WTC11 (cell line): ENCODE data around the gene SLC38A10. TPM values are rescaled to one million over a fixed set of nuclear protein-coding genes. Genes with fewer than 3 reads are reported as not detected.

ENCODE experiments used
- ATAC-seq: fragments of 200-7000 bp; cut with Tn5 transposase; 2 replicates; pipeline ENCODE4 v1.10.0; 2021; ENCODE audit warnings: mild to moderate bottlenecking, moderate library complexity
- CTCF ChIA-PET: fragments of 300-600 bp; sonication (Branson Sonifier 250); formaldehyde crosslinking; loops from one replicate; lab custom pipeline; 2021; ENCODE audit warnings: antibody characterized with exemption; lab: Charles Lee
- POLR2A ChIA-PET: fragments of 350-600 bp; sonication (Branson Sonifier 250); formaldehyde crosslinking; loops from one replicate; lab custom pipeline; 2021; ENCODE audit warnings: antibody characterized with exemption; lab: Charles Lee
- DNase-seq: peaks from one replicate; pipeline ENCODE4 v3.0.0; 2021; ENCODE audit warnings: low spot score
- H3K27ac Mint-ChIP-seq: 2 replicates; pipeline ENCODE4 v1.8.0; 2021; ENCODE audit warnings: mixed read lengths
- H3K27me3 Mint-ChIP-seq: 2 replicates; pipeline ENCODE4 v1.8.0; 2021; ENCODE audit warnings: low read depth, mild to moderate bottlenecking, moderate library complexity, mixed read lengths
- H3K36me3 Mint-ChIP-seq: 2 replicates; pipeline ENCODE4 v1.8.0; 2021; ENCODE audit warnings: mixed read lengths
- H3K4me1 Mint-ChIP-seq: 2 replicates; pipeline ENCODE4 v1.8.0; 2022; ENCODE audit warnings: mixed read lengths
- H3K4me3 Mint-ChIP-seq: 2 replicates; pipeline ENCODE4 v1.8.0; 2021; ENCODE audit warnings: mild to moderate bottlenecking, moderate library complexity, mixed read lengths
- H3K9me3 Mint-ChIP-seq: 2 replicates; pipeline ENCODE4 v1.8.0; 2021; ENCODE audit warnings: mixed read lengths
- AFF4 ChIP-seq: sonication (generic); formaldehyde crosslinking; IDR thresholded peaks from 2 replicates; pipeline ENCODE4 v1.8.1; 2023; ENCODE audit warnings: mild to moderate bottlenecking, missing genetic modification reagents, borderline replicate concordance
- FOXJ3 ChIP-seq: sonication (generic); formaldehyde crosslinking; IDR thresholded peaks from 2 replicates; pipeline ENCODE4 v1.9.0; 2021; ENCODE audit warnings: missing genetic modification reagents, mild to moderate bottlenecking, borderline replicate concordance
- JAZF1 ChIP-seq: fragments of 250-450 bp; sonication (Bioruptor Pico); IDR thresholded peaks from 2 replicates; pipeline ENCODE4 v1.9.0; 2021; ENCODE audit warnings: moderate library complexity, mild to moderate bottlenecking, inconsistent platforms
- KAT7 ChIP-seq: sonication (generic); formaldehyde crosslinking; IDR thresholded peaks from 2 replicates; pipeline ENCODE4 v1.8.1; 2023; ENCODE audit warnings: missing genetic modification reagents, mild to moderate bottlenecking, borderline replicate concordance
- MLX ChIP-seq: sonication (generic); formaldehyde crosslinking; IDR thresholded peaks from 2 replicates; pipeline ENCODE4 v1.8.1; 2023; ENCODE audit warnings: mild to moderate bottlenecking, missing genetic modification reagents, moderate library complexity
- NFE2L1 ChIP-seq: sonication (generic); formaldehyde crosslinking; IDR thresholded peaks from 2 replicates; pipeline ENCODE4 v1.8.1; 2023; ENCODE audit warnings: missing genetic modification reagents
- NFYB ChIP-seq: sonication (generic); formaldehyde crosslinking; conservative IDR thresholded peaks from 2 replicates; pipeline ENCODE4 v1.8.0; 2022; ENCODE audit warnings: low read depth, missing genetic modification reagents
- NR1H2 ChIP-seq: sonication (generic); formaldehyde crosslinking; IDR thresholded peaks from 2 replicates; pipeline ENCODE4 v1.9.0; 2021; ENCODE audit warnings: mild to moderate bottlenecking, moderate library complexity, missing genetic modification reagents
- PRRX2 ChIP-seq: fragments of 250-450 bp; sonication (Bioruptor Pico); IDR thresholded peaks from 2 replicates; pipeline ENCODE4 v1.8.0; 2021; ENCODE audit warnings: mild to moderate bottlenecking
- SOX15 ChIP-seq: fragments of 250-450 bp; sonication (Bioruptor Pico); IDR thresholded peaks from 2 replicates; pipeline ENCODE4 v1.9.0; 2021; ENCODE audit warnings: mild to moderate bottlenecking
- ZBTB43 ChIP-seq: sonication (generic); formaldehyde crosslinking; IDR thresholded peaks from 2 replicates; pipeline ENCODE4 v1.8.1; 2023; ENCODE audit warnings: mild to moderate bottlenecking, missing genetic modification reagents
- ZNF263 ChIP-seq: sonication (generic); formaldehyde crosslinking; IDR thresholded peaks from 2 replicates; pipeline ENCODE4 v1.8.1; 2022; ENCODE audit warnings: low read depth, mild to moderate bottlenecking, moderate library complexity, missing genetic modification reagents
- ZNF423 ChIP-seq: fragments of 250-450 bp; sonication (Bioruptor Pico); IDR thresholded peaks from 2 replicates; pipeline ENCODE4 v2.1.2; 2022; ENCODE audit warnings: mild to moderate bottlenecking, moderate library complexity
- total RNA-seq: library from RNA; stranded (reverse); gene quantifications from 3 replicates; pipeline ENCODE4 v1.2.3, GENCODE V29; 2021
- TF ChIP-seq, protein P1 (sequence below): fragments of 250-450 bp; sonication (Bioruptor Pico); IDR thresholded peaks from 2 replicates; pipeline ENCODE4 v1.9.0; 2021; ENCODE audit warnings: mild to moderate bottlenecking
- TF ChIP-seq, protein P2 (sequence below): sonication (generic); formaldehyde crosslinking; IDR thresholded peaks from 2 replicates; pipeline ENCODE4 v1.8.1; 2023; ENCODE audit warnings: mild to moderate bottlenecking, missing genetic modification reagents, moderate library complexity
- TF ChIP-seq, protein P3 (sequence below): sonication (generic); formaldehyde crosslinking; IDR thresholded peaks from 2 replicates; pipeline ENCODE4 v1.8.0; 2022; ENCODE audit warnings: mild to moderate bottlenecking, missing genetic modification reagents
- TF ChIP-seq, protein P4 (sequence below): sonication (generic); formaldehyde crosslinking; IDR thresholded peaks from 2 replicates; pipeline ENCODE4 v1.8.1; 2022; ENCODE audit warnings: missing genetic modification reagents, borderline replicate concordance
- TF ChIP-seq, protein P5 (sequence below): sonication (generic); formaldehyde crosslinking; IDR thresholded peaks from 2 replicates; pipeline ENCODE4 v1.8.1; 2022; ENCODE audit warnings: mild to moderate bottlenecking, moderate library complexity, missing genetic modification reagents

Gene SLC38A10
- total RNA-seq, 1 experiment from 2014 or later: 47.0 TPM

DNA sequence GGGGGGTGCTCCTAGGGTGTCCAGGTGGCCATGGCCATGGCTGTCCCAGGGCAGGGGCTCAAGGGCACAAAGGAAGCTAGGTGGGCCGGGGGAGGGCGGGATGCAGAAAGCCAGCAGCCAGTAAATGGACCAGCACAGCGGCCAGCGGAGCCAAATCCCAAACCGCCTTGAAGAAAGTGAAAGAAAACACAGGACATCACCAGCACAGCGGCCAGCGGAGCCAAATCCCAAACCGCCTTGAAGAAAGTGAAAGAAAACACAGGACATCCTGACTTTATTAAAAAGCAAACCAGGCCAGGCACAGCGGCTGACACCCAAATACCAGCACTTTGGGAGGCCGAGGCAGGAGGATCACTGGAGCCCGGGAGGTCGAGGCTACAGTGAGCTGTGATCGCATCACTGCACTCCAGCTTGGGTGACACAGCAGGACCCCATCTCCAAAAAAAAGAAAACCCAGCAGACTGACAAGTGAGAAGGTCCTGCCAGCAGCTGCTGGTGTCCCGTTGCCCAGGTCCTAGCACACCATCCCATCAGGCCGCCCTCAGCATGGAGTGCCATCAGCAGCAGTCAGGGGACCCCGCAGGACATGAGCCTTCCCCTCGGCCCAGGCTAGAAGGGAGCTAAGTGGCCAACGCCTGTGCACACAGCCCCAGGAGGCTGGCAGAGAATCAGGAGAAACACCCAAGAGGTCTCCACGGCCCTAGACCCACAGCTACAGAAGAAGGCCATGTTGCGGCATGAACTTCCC, 17.0 kb downstream of the SLC38A10 start:
- no peaks in the 10 kb centered on the region for H3K4me1 Mint-ChIP-seq
- TF ChIP-seq, protein P1, sequence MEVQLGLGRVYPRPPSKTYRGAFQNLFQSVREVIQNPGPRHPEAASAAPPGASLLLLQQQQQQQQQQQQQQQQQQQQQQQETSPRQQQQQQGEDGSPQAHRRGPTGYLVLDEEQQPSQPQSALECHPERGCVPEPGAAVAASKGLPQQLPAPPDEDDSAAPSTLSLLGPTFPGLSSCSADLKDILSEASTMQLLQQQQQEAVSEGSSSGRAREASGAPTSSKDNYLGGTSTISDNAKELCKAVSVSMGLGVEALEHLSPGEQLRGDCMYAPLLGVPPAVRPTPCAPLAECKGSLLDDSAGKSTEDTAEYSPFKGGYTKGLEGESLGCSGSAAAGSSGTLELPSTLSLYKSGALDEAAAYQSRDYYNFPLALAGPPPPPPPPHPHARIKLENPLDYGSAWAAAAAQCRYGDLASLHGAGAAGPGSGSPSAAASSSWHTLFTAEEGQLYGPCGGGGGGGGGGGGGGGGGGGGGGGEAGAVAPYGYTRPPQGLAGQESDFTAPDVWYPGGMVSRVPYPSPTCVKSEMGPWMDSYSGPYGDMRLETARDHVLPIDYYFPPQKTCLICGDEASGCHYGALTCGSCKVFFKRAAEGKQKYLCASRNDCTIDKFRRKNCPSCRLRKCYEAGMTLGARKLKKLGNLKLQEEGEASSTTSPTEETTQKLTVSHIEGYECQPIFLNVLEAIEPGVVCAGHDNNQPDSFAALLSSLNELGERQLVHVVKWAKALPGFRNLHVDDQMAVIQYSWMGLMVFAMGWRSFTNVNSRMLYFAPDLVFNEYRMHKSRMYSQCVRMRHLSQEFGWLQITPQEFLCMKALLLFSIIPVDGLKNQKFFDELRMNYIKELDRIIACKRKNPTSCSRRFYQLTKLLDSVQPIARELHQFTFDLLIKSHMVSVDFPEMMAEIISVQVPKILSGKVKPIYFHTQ (CRISPR knock-in tag): no peak
- TF ChIP-seq, protein P2, sequence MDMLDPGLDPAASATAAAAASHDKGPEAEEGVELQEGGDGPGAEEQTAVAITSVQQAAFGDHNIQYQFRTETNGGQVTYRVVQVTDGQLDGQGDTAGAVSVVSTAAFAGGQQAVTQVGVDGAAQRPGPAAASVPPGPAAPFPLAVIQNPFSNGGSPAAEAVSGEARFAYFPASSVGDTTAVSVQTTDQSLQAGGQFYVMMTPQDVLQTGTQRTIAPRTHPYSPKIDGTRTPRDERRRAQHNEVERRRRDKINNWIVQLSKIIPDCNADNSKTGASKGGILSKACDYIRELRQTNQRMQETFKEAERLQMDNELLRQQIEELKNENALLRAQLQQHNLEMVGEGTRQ (CRISPR knock-in tag): no peak
- TF ChIP-seq FOXJ3 (no peak), ZNF423 (no peak), SOX15 (CRISPR knock-in tag) (no peak), NFE2L1 (CRISPR knock-in tag) (no peak), PRRX2 (no peak), JAZF1 (CRISPR knock-in tag) (no peak), AFF4 (CRISPR knock-in tag) (no peak)
- TF ChIP-seq, protein P3, sequence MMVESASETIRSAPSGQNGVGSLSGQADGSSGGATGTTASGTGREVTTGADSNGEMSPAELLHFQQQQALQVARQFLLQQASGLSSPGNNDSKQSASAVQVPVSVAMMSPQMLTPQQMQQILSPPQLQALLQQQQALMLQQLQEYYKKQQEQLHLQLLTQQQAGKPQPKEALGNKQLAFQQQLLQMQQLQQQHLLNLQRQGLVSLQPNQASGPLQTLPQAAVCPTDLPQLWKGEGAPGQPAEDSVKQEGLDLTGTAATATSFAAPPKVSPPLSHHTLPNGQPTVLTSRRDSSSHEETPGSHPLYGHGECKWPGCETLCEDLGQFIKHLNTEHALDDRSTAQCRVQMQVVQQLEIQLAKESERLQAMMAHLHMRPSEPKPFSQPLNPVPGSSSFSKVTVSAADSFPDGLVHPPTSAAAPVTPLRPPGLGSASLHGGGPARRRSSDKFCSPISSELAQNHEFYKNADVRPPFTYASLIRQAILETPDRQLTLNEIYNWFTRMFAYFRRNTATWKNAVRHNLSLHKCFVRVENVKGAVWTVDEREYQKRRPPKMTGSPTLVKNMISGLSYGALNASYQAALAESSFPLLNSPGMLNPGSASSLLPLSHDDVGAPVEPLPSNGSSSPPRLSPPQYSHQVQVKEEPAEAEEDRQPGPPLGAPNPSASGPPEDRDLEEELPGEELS (CRISPR knock-in tag): no peak
- TF ChIP-seq, protein P4, sequence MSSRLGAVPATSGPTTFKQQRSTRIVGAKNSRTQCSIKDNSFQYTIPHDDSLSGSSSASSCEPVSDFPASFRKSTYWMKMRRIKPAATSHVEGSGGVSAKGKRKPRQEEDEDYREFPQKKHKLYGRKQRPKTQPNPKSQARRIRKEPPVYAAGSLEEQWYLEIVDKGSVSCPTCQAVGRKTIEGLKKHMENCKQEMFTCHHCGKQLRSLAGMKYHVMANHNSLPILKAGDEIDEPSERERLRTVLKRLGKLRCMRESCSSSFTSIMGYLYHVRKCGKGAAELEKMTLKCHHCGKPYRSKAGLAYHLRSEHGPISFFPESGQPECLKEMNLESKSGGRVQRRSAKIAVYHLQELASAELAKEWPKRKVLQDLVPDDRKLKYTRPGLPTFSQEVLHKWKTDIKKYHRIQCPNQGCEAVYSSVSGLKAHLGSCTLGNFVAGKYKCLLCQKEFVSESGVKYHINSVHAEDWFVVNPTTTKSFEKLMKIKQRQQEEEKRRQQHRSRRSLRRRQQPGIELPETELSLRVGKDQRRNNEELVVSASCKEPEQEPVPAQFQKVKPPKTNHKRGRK (CRISPR knock-in tag): no peak
- no peaks in the 10 kb centered on the region for H3K27me3 Mint-ChIP-seq
- H3K9me3 Mint-ChIP-seq: no peaks in the 10 kb centered on the region
- H3K27ac Mint-ChIP-seq: no peak overlapping the region
- ChIA-PET POLR2A (no interaction called here), CTCF (interaction anchor here (1.1 to 1.4 kb wide), 2 partner anchors 14 to 206 kb away, joined by 3 to 4 read pairs; no protein-coding TSS in a partner anchor)
- ATAC-seq (no peak), DNase-seq (no peak)
- H3K36me3 Mint-ChIP-seq: peaks cover 21% of the 10 kb centered on the region
- H3K4me3 Mint-ChIP-seq: no peak overlapping the region

- ChIA-PET POLR2A (no interaction called here), CTCF (no interaction called here)
- H3K36me3 Mint-ChIP-seq: peaks cover 28% of the 10 kb centered on the region
- H3K4me3 Mint-ChIP-seq: no peak overlapping the region
- ATAC-seq (no peak), DNase-seq (no peak)
- no peaks in the 10 kb centered on the region for H3K27me3 Mint-ChIP-seq
- H3K9me3 Mint-ChIP-seq: no peaks in the 10 kb centered on the region
- no peaks in the 10 kb centered on the region for H3K4me1 Mint-ChIP-seq
- no peak overlapping the region for H3K27ac Mint-ChIP-seq
- no peak for TF ChIP-seq ZBTB43 (CRISPR knock-in tag)
- TF ChIP-seq NFYB: no peak
- TF ChIP-seq, protein P5, sequence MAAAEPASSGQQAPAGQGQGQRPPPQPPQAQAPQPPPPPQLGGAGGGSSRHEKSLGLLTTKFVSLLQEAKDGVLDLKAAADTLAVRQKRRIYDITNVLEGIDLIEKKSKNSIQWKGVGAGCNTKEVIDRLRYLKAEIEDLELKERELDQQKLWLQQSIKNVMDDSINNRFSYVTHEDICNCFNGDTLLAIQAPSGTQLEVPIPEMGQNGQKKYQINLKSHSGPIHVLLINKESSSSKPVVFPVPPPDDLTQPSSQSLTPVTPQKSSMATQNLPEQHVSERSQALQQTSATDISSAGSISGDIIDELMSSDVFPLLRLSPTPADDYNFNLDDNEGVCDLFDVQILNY (CRISPR knock-in tag): no peak
- TF ChIP-seq NR1H2 (CRISPR knock-in tag): no peak
- TF ChIP-seq ZNF263 (CRISPR knock-in tag): no peak
- TF ChIP-seq KAT7 (CRISPR knock-in tag): no peak
- no peak for TF ChIP-seq MLX (CRISPR knock-in tag)
These were observed 17.7 kb downstream of the SLC38A10 start for GRCh38 chr17:81277421-81277820.
